K562 (cell line): ENCODE results near the gene FRMD4B. TPM values are rescaled to one million over a fixed set of nuclear protein-coding genes. Genes with fewer than 3 reads are reported as not detected.

Experiments used
- ATAC-seq: fragments of 200-7000 bp; cut with Tn5 transposase; 3 replicates; pipeline ENCODE4 v1.9.1; 2020; ENCODE audit warnings: moderate library complexity
- BruUV-seq: library from RNA; stranded (reverse); fragments of 400-500 nt; replicated peaks from 2 replicates; lab custom pipeline; 2021; lab: Mats Ljungman, UMichigan
- CTCF ChIA-PET: fragments of 300-600 bp; formaldehyde crosslinking; extraction: SDS; loops from one replicate; lab custom pipeline; 2021; ENCODE audit warnings: low intra/inter-chr PET ratio; lab: Yijun Ruan, JAX
- POLR2A ChIA-PET: fragments of 300-600, 350-650 bp; sonication (Branson Sonifier 250); formaldehyde crosslinking; extraction: SDS; loops from one replicate; lab custom pipeline; 2021; ENCODE audit warnings: antibody characterized with exemption, inconsistent platforms; lab: Yijun Ruan, JAX
- DNase-seq, 4 experiments: peaks; one replicate each; pipeline versions ENCODE4 v3.0.0 to v3.0.0-alpha.2; 2011 to 2018; ENCODE audit warnings: low spot score in 3 of 4, mixed read lengths in 3 of 4; ENCODE audit errors: extremely low read depth in 1 of 4
- FAIRE-seq: peaks from 2 replicates; lab custom pipeline; 2011; peaks lifted over from hg19 to GRCh38; lab: Jason Lieb, UNC
- H2AFZ ChIP-seq: 2 replicates; pipeline ENCODE4 v1.6.0; 2011; ENCODE audit warnings: low read depth, low read length, control low read depth, inconsistent platforms
- H3K27ac ChIP-seq: fragments of 200-600 bp; 3 replicates; pipeline ENCODE4 v1.8.0; 2011; ENCODE audit warnings: low read depth, mild to moderate bottlenecking, control low read depth, inconsistent platforms, low read length, moderate library complexity, mixed read lengths; ENCODE audit errors: extremely low read depth
- H3K27me3 ChIP-seq, 2 experiments: fragments of 300-600 bp in 1 of 2; 2 replicates in 1 of 2; 3 replicates in 1 of 2; pipeline versions ENCODE4 v1.6.0 to v1.8.0; 2011; ENCODE audit warnings: inconsistent platforms in 2 of 2, low read length in 2 of 2, mild to moderate bottlenecking in 1 of 2, mixed read lengths in 1 of 2, moderate library complexity in 1 of 2; ENCODE audit not compliant: control insufficient read depth in 2 of 2, insufficient read depth in 2 of 2
- H3K36me3 ChIP-seq: fragments of 300-600 bp; 3 replicates; pipeline ENCODE4 v1.8.0; 2011; ENCODE audit warnings: mild to moderate bottlenecking, low read length, inconsistent platforms; ENCODE audit not compliant: control insufficient read depth, insufficient read depth
- H3K4me1 ChIP-seq, 2 experiments: fragments of 200-600 bp in 1 of 2; replicated peaks in 1 of 2; 2 replicates in 1 of 2; 3 replicates in 1 of 2; pipeline versions ENCODE4 v1.5.1 to v1.8.0; 2011; ENCODE audit warnings: inconsistent platforms in 2 of 2, low read length in 2 of 2, mild to moderate bottlenecking in 1 of 2, mixed read lengths in 1 of 2, moderate library complexity in 1 of 2; ENCODE audit not compliant: control insufficient read depth in 2 of 2, insufficient read depth in 2 of 2
- H3K4me2 ChIP-seq: 2 replicates; pipeline ENCODE4 v1.6.1; 2011; ENCODE audit warnings: low read length, control low read depth, inconsistent platforms, mixed read lengths; ENCODE audit not compliant: insufficient read depth
- H3K4me3 ChIP-seq: fragments of 200-600 bp; sonication (generic), shearing (Covaris generic); 2 replicates; pipeline ENCODE4 v1.5.1; 2016; ENCODE audit warnings: control low read depth, inconsistent platforms
- H3K79me2 ChIP-seq: fragments of 200-600 bp; 3 replicates; pipeline ENCODE4 v1.8.0; 2011; ENCODE audit warnings: low read length, inconsistent platforms; ENCODE audit not compliant: control insufficient read depth, insufficient read depth
- H3K9ac ChIP-seq, 2 experiments: 2 replicates each; pipeline versions ENCODE4 v1.6.0 to v1.6.1; 2011; ENCODE audit warnings: low read depth in 2 of 2, low read length in 2 of 2, control low read depth in 1 of 2, inconsistent platforms in 1 of 2, mild to moderate bottlenecking in 1 of 2, mixed read lengths in 1 of 2; ENCODE audit not compliant: insufficient read depth in 1 of 2
- H3K9me1 ChIP-seq: one replicate; pipeline ENCODE4 v1.6.0; 2011; ENCODE audit warnings: inconsistent platforms, mild to moderate bottlenecking, low read length, moderate library complexity; ENCODE audit not compliant: control insufficient read depth, insufficient read depth
- H3K9me3 ChIP-seq: replicated peaks from 2 replicates; pipeline ENCODE4 v1.5.1; 2011; ENCODE audit warnings: low read depth, low read length, inconsistent platforms; ENCODE audit not compliant: control insufficient read depth, insufficient read depth
- H4K20me1 ChIP-seq: replicated peaks from 2 replicates; pipeline ENCODE4 v1.6.1; 2011; ENCODE audit warnings: low read length, inconsistent platforms, mixed read lengths; ENCODE audit not compliant: control insufficient read depth, insufficient read depth
- CCNT2 ChIP-seq: IDR thresholded peaks from 2 replicates; pipeline ENCODE4 v1.6.1; 2011; ENCODE audit warnings: borderline replicate concordance, low read depth, mild to moderate bottlenecking, moderate library complexity, mixed read lengths, low read length; ENCODE audit not compliant: insufficient read length; ENCODE audit errors: extremely low read depth
- ELF4 ChIP-seq: fragments of 450-650 bp; formaldehyde crosslinking; IDR thresholded peaks from 2 replicates; pipeline ENCODE4 v1.4.0; 2022; ENCODE audit warnings: missing genetic modification characterization
- ESRRB ChIP-seq: fragments of 250-450 bp; sonication (Bioruptor Pico); IDR thresholded peaks from 2 replicates; pipeline ENCODE4 v1.5.0; 2020; ENCODE audit warnings: mild to moderate bottlenecking, moderate library complexity, borderline replicate concordance
- GTF2A2 ChIP-seq: IDR thresholded peaks from 2 replicates; pipeline ENCODE4 v1.6.1; 2016; ENCODE audit warnings: mild to moderate bottlenecking, missing genetic modification characterization, missing compliant biosample characterization
- NCOA6 ChIP-seq: fragments of 450-650 bp; IDR thresholded peaks from 2 replicates; pipeline ENCODE4 v1.6.1; 2017; ENCODE audit warnings: mild to moderate bottlenecking
- NR0B1 ChIP-seq: fragments of 450-650 bp; IDR thresholded peaks from one replicate; pipeline ENCODE4 v1.6.1; 2018; ENCODE audit warnings: mild to moderate bottlenecking, moderate library complexity; ENCODE audit not compliant: partially characterized antibody
- RBM22 ChIP-seq: fragments of 200-400 bp; formaldehyde crosslinking; IDR thresholded peaks from 2 replicates; pipeline ENCODE4 v1.6.1; 2018; ENCODE audit warnings: low read length, low read depth; ENCODE audit not compliant: poor library complexity, severe bottlenecking
- SMAD2 ChIP-seq: fragments of 150-350 bp; IDR thresholded peaks from 2 replicates; pipeline ENCODE4 v1.6.1; 2014; ENCODE audit warnings: low read depth, mild to moderate bottlenecking, low read length
- SMC3 ChIP-seq: conservative IDR thresholded peaks from 2 replicates; pipeline ENCODE4 v1.6.1; 2011; ENCODE audit warnings: low read depth, low read length, improper control_type of control experiment; ENCODE audit not compliant: insufficient read depth
- SRSF3 ChIP-seq: fragments of 200-400 bp; formaldehyde crosslinking; IDR thresholded peaks from 2 replicates; pipeline ENCODE4 v1.6.1; 2016; ENCODE audit warnings: mild to moderate bottlenecking, low read length, moderate library complexity; ENCODE audit not compliant: insufficient read depth
- ZNF280B ChIP-seq: fragments of 250-450 bp; sonication (Bioruptor Pico); IDR thresholded peaks from 2 replicates; pipeline ENCODE4 v1.5.1; 2021; ENCODE audit warnings: mild to moderate bottlenecking
- ZNF695 ChIP-seq: fragments of 450-650 bp; formaldehyde crosslinking; IDR thresholded peaks from 2 replicates; pipeline ENCODE4 v1.4.0; 2020; ENCODE audit warnings: mild to moderate bottlenecking, moderate library complexity
- WGBS: fragments of 100-300 bp; shearing (Covaris generic); methylation state at CpG from one replicate; pipeline ENCODE4 v1.1.6; 2016; ENCODE audit warnings: low coverage, mixed read lengths; ENCODE audit not compliant: insufficient coverage; ENCODE audit errors: missing lambda C conversion rate; 5-methylcytosine and 5-hydroxymethylcytosine counted together
- in situ Hi-C: fragments of 300-500 bp; cut with MboI; formaldehyde crosslinking; loops from 4 replicates; pipeline ENCODE4 v1.15.0; 2018; ENCODE audit warnings: inconsistent platforms, mixed read lengths
- intact Hi-C: fragments of 100-400 bp; cut with micrococcal nuclease; formaldehyde crosslinking; loops from 2 replicates; pipeline ENCODE4 v1.14.2; 2022
- polyA plus RNA-seq, 8 experiments: library from polyadenylated mRNA; depleted of rRNA in 4 of 8; stranded (reverse) in 5 of 8; unstranded in 3 of 8; fragments of >200 nt; fragmentation: Nextera tagmentation in 2 of 8; fragmentation: Illumina TruSeq in 1 of 8; extraction: Ambion mirVana in 2 of 8; extraction: Trizol in 1 of 8; gene quantifications; 2 replicates each; pipeline versions ENCODE4 v1.2.1 to v1.2.3, GENCODE V29; 2011 to 2014; ENCODE audit warnings: inconsistent platforms in 1 of 8, missing spikeins in 1 of 8
- total RNA-seq, 7 experiments: library from RNA; depleted of rRNA in 6 of 7; stranded (reverse); fragments of >200 nt in 6 of 7; fragmentation: Illumina TruSeq in 2 of 7; extraction: Trizol in 2 of 7; gene quantifications; 2 replicates each; pipeline versions ENCODE4 v1.2.1 to v1.2.3, GENCODE V29; 2011 to 2021; ENCODE audit warnings: low replicate concordance in 1 of 7
- TF ChIP-seq, protein P1 (sequence below): fragments of 250-450 bp; sonication (Bioruptor Pico); IDR thresholded peaks from 2 replicates; pipeline ENCODE4 v1.5.0; 2021; ENCODE audit warnings: mild to moderate bottlenecking, moderate library complexity
- TF ChIP-seq, protein P2 (sequence below): sonication (generic); formaldehyde crosslinking; IDR thresholded peaks from 2 replicates; pipeline ENCODE4 v1.8.0; 2022; ENCODE audit warnings: missing genetic modification reagents, mild to moderate bottlenecking, borderline replicate concordance

The FRMD4B gene
- total and polyA plus RNA-seq, 9 of the 15 experiments (the other 6 are each of a cell fraction or from before 2014, with no cell fraction given) = 0.03 to 0.09 (median 0.04) TPM; not detected in 3

DNA sequence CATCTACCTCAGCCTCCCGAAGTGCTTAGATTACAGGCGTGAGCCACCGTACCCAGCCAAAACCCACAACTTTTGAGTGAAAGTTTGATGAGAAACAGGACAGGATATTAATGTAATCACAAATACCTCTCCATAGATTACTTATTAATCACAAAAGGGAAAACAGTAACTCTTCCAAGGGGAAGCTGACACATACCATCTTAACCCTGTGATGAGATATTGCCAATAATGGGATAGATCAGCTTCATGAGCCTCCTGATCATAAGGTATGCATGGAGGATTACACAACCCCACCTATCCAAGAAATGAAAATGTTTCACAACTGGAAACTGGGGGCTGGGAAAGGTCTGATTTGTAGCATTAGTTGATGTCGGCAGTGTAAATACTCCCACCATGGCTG is 131.5 kb downstream of the FRMD4B start:
- Histone ChIP-seq H3K9me1 (no peaks in the 10 kb centered on the region), H3K9ac (no peak overlapping the region), H3K27me3 (peaks cover 0 to 2% of the 10 kb centered on the region in 2 experiments; a peak in 3 of 5 replicates), H3K9me3 (no peaks in the 10 kb centered on the region), H3K27ac (no peak overlapping the region), H3K4me2 (no peak overlapping the region), H2AFZ (no peak overlapping the region), H3K36me3 (no peaks in the 10 kb centered on the region), H3K79me2 (no peaks in the 10 kb centered on the region), H3K4me1 (no peaks in the 10 kb centered on the region), H3K4me3 (no peak overlapping the region), H4K20me1 (no peaks in the 10 kb centered on the region)
- WGBS = 3% methylated on average over 3 of the region's 4 CpGs
- POLR2A ChIA-PET = no interaction called here
- BruUV-seq = no TSS peak
- no peak for ATAC-seq
- no peak for FAIRE-seq
- intact Hi-C loops = no loop called here
- in situ Hi-C loops = no loop called here
- no peak for DNase-seq
- CTCF ChIA-PET = no interaction called here
- TF ChIP-seq GTF2A2 (no peak), NCOA6 (no peak), ESRRB (CRISPR knock-in tag) (no peak), CCNT2 (no peak), SMC3 (no peak), ZNF695 (CRISPR knock-in tag) (no peak), SMAD2 (no peak), SRSF3 (no peak), NR0B1 (no peak), RBM22 (no peak), ZNF280B (CRISPR knock-in tag) (no peak), ELF4 (CRISPR knock-in tag) (no peak)
- TF ChIP-seq, protein P1, sequence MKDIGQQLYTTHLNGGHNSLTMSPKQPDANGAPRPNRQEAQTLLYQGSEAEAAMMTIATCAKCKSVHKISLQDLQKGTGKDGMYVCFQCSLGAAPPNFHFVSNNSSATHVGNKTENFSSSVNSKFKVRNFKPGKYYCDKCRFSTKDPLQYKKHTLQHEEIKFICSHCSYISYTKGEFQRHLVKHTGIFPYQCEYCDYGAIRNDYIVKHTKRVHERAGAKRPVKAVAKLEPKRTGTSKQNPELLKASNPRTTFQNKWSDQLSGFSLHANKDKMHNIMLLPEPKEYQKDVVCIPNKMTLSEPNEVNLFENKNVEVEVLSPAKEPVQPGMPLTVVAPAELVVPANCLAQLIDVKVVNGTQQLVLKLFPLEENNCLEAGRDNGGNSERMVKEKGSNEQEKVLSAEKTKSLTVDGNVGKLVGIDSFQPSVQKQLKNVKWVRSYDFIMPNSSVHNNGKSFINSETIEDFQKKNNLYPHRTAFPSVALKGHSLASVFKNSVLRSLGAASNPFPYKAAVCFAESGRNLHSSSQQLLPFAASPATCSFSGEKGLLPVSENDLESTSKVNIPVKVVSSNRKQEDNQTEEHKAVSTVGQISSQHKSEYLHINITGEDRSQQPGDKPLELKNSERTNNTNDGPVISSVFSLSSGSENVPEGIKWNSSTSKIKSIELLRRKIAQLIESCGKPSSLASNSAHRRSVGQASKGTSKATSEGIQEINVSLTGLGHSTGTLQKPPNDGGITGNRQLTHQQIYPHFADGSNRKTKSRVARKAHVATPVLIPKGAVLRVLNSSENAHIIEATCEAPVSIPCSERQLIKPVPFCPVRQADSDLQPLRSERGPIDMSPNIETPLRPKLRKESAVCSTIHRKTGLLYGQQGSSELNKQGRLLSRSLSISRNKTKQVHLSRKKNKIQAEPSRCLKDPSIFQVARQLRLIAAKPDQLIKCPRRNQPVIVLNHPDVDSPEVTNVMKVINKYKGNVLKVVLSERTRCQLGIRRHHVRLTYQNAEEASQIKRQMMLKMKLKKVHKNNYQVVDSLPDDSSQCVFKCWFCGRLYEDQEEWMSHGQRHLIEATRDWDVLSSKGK = no peak
- TF ChIP-seq, protein P2, sequence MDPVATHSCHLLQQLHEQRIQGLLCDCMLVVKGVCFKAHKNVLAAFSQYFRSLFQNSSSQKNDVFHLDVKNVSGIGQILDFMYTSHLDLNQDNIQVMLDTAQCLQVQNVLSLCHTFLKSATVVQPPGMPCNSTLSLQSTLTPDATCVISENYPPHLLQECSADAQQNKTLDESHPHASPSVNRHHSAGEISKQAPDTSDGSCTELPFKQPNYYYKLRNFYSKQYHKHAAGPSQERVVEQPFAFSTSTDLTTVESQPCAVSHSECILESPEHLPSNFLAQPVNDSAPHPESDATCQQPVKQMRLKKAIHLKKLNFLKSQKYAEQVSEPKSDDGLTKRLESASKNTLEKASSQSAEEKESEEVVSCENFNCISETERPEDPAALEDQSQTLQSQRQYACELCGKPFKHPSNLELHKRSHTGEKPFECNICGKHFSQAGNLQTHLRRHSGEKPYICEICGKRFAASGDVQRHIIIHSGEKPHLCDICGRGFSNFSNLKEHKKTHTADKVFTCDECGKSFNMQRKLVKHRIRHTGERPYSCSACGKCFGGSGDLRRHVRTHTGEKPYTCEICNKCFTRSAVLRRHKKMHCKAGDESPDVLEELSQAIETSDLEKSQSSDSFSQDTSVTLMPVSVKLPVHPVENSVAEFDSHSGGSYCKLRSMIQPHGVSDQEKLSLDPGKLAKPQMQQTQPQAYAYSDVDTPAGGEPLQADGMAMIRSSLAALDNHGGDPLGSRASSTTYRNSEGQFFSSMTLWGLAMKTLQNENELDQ (CRISPR knock-in tag) = no peak
